Endothelial cell of umbilical vein (primary cell): Measurements from ENCODE around the gene MIA2. TPM values are rescaled to one million over a fixed set of nuclear protein-coding genes. Genes with fewer than 3 reads are reported as not detected.
"Not testable (repeated sequence)": the region's sequence is repeated elsewhere in the genome, so short reads cannot be mapped to it uniquely, and the experiment has no call there.

Source experiments
- BruUV-seq: library from RNA; stranded (reverse); fragments of 400-500 nt; replicated peaks from 2 replicates; lab custom pipeline; 2021; lab: Mats Ljungman, UMichigan
- CTCF ChIA-PET: fragments of 300-600, 350-600 bp; sonication (Branson Sonifier 250); formaldehyde crosslinking; loops from one replicate; lab custom pipeline; 2021; ENCODE audit warnings: antibody characterized with exemption, inconsistent platforms; lab: Charles Lee
- POLR2A ChIA-PET: fragments of 300-600, 350-600 bp; sonication (Branson Sonifier 250); formaldehyde crosslinking; loops from one replicate; lab custom pipeline; 2021; ENCODE audit warnings: antibody characterized with exemption, inconsistent platforms; lab: Charles Lee
- DNase-seq: peaks from one replicate; pipeline ENCODE4 v3.0.0-alpha.2; 2011; ENCODE audit warnings: low read depth, low spot score
- FAIRE-seq: peaks from 2 replicates; lab custom pipeline; 2011; peaks lifted over from hg19 to GRCh38; lab: Jason Lieb, UNC
- H2AFZ ChIP-seq: 2 replicates; pipeline ENCODE4 v1.6.0; 2012; ENCODE audit warnings: low read depth, low read length, control low read depth, inconsistent platforms
- H3K27ac ChIP-seq: 2 replicates; pipeline ENCODE4 v1.5.1; 2011; ENCODE audit warnings: low read depth, mild to moderate bottlenecking, control low read depth, low read length, moderate library complexity; ENCODE audit not compliant: insufficient read depth
- H3K27me3 ChIP-seq, 2 experiments: 2 replicates each; pipeline versions ENCODE4 v1.6.0 to v1.6.1; 2011; ENCODE audit warnings: low read length in 2 of 2, mixed read lengths in 1 of 2; ENCODE audit not compliant: control insufficient read depth in 2 of 2, insufficient read depth in 2 of 2
- H3K36me3 ChIP-seq, 2 experiments: 2 replicates in 1 of 2; 3 replicates in 1 of 2; pipeline ENCODE4 v1.5.1; 2011; ENCODE audit warnings: low read length in 2 of 2, mild to moderate bottlenecking in 1 of 2, moderate library complexity in 1 of 2; ENCODE audit not compliant: control insufficient read depth in 2 of 2, insufficient read depth in 2 of 2; ENCODE audit errors: extremely low read depth in 1 of 2
- H3K4me1 ChIP-seq: 3 replicates; pipeline ENCODE4 v1.5.1; 2011; ENCODE audit warnings: mild to moderate bottlenecking, low read length; ENCODE audit not compliant: control insufficient read depth, insufficient read depth; ENCODE audit errors: extremely low read depth
- H3K4me2 ChIP-seq: 2 replicates; pipeline ENCODE4 v1.6.1; 2011; ENCODE audit warnings: low read length, control low read depth, mixed read lengths; ENCODE audit not compliant: insufficient read depth
- H3K4me3 ChIP-seq, 3 experiments: fragments of 200-600 bp in 1 of 3; sonication (generic), shearing (Covaris generic) in 1 of 3; replicated peaks in 1 of 3; 2 replicates each; pipeline ENCODE4 v1.5.1; 2011 to 2016; ENCODE audit warnings: control low read depth in 3 of 3, low read length in 3 of 3, mild to moderate bottlenecking in 2 of 3, inconsistent platforms in 1 of 3, low read depth in 1 of 3, moderate library complexity in 1 of 3; ENCODE audit not compliant: insufficient read depth in 1 of 3
- H3K79me2 ChIP-seq: 2 replicates; pipeline ENCODE4 v1.6.0; 2012; ENCODE audit warnings: low read length, inconsistent platforms; ENCODE audit not compliant: control insufficient read depth, insufficient read depth
- H3K9ac ChIP-seq: replicated peaks from 2 replicates; pipeline ENCODE3; 2011; ENCODE audit warnings: low read length, control low read depth; ENCODE audit not compliant: insufficient read depth; ENCODE audit errors: extremely low read depth
- H3K9me1 ChIP-seq: replicated peaks from 3 replicates; pipeline ENCODE4 v1.6.0; 2011; ENCODE audit warnings: mild to moderate bottlenecking, low read length; ENCODE audit not compliant: control insufficient read depth, insufficient read depth; ENCODE audit errors: extremely low read depth
- H3K9me3 ChIP-seq: replicated peaks from 2 replicates; pipeline ENCODE4 v1.5.1; 2012; ENCODE audit warnings: low read length, inconsistent platforms; ENCODE audit not compliant: control insufficient read depth, insufficient read depth
- H4K20me1 ChIP-seq: replicated peaks from 2 replicates; pipeline ENCODE3; 2011; ENCODE audit warnings: mild to moderate bottlenecking, low read length; ENCODE audit not compliant: control insufficient read depth, insufficient read depth; ENCODE audit errors: extremely low read depth
- CTCF ChIP-seq, 2 donors: IDR thresholded peaks; 1 replicate in 1 of 2; 2 replicates in 1 of 2; pipeline ENCODE4 v1.5.1; 2011; ENCODE audit warnings: low read length in 2 of 2, mild to moderate bottlenecking in 2 of 2, moderate library complexity in 2 of 2, control low read depth in 1 of 2, inconsistent platforms in 1 of 2, low read depth in 1 of 2; ENCODE audit not compliant: insufficient read depth in 1 of 2; ENCODE audit errors: extremely low read depth in 1 of 2
- EZH2 ChIP-seq: IDR thresholded peaks from 2 replicates; pipeline ENCODE4 v1.6.1; 2012; ENCODE audit warnings: borderline replicate concordance, low read depth, mild to moderate bottlenecking, moderate library complexity, low read length, inconsistent platforms; ENCODE audit not compliant: severe bottlenecking
- FOS ChIP-seq: IDR thresholded peaks from 2 replicates; pipeline ENCODE4 v1.6.1; 2011; ENCODE audit warnings: mild to moderate bottlenecking, low read length, moderate library complexity, borderline replicate concordance; ENCODE audit not compliant: insufficient read depth
- GATA2 ChIP-seq: IDR thresholded peaks from 2 replicates; pipeline ENCODE4 v1.7.0; 2011; ENCODE audit warnings: low read depth, mild to moderate bottlenecking, moderate library complexity, mixed read lengths, low read length; ENCODE audit not compliant: insufficient read length, insufficient read depth
- MYC ChIP-seq: IDR thresholded peaks from one replicate; pipeline ENCODE4 v1.6.1; 2011; ENCODE audit warnings: mild to moderate bottlenecking, low read depth, low read length
- POLR2A ChIP-seq: IDR thresholded peaks from 2 replicates; pipeline ENCODE4 v1.6.1; 2012; ENCODE audit warnings: low read depth, mild to moderate bottlenecking, control low read depth, low read length
- dilution Hi-C: fragments of 300-500 bp; cut with MboI; formaldehyde crosslinking; loops from one replicate; pipeline ENCODE4 v1.15.0; 2019; ENCODE audit warnings: low sequenced_read_pairs; ENCODE audit not compliant: extremely low pct_ligation_motif_present
- intact Hi-C: fragments of 100-400 bp; cut with micrococcal nuclease; formaldehyde crosslinking; loops from one replicate; pipeline ENCODE4 v1.10.0; 2022
- polyA plus RNA-seq, 4 experiments: library from polyadenylated mRNA; depleted of rRNA in 3 of 4; stranded (reverse) in 3 of 4; unstranded in 1 of 4; fragments of >200 nt; gene quantifications; 2 replicates each; pipeline versions ENCODE4 v1.2.1 to v1.2.3, GENCODE V29; 2011 to 2012; ENCODE audit warnings: missing spikeins in 1 of 4
- total RNA-seq: library from RNA; stranded (reverse); gene quantifications from 2 replicates; pipeline ENCODE4 v1.2.3, GENCODE V29; 2021

Gene MIA2
- total and polyA plus RNA-seq, 2 donors (not counting 3 experiments of a cell fraction or from before 2014, with no cell fraction given): 9.4 to 14.9 TPM

GRCh38 chr14:39203659-39204606 is 29.8 kb upstream of the MIA2 start:
- FAIRE-seq (no peak), DNase-seq (no peak)
- H3K4me3 ChIP-seq: no peak overlapping the region
- H3K79me2 ChIP-seq: no peaks in the 10 kb centered on the region
- H3K9ac ChIP-seq: no peak overlapping the region
- no peak overlapping the region for H3K4me2 ChIP-seq
- H2AFZ ChIP-seq: peak overlapping the region; percentile 62
- H3K27ac ChIP-seq: no peak overlapping the region
- dilution Hi-C loops (no loop called here), intact Hi-C loops (no loop called here)
- H4K20me1 ChIP-seq: no peaks in the 10 kb centered on the region
- no peaks in the 10 kb centered on the region for H3K9me3 ChIP-seq
- POLR2A ChIA-PET: no interaction called here
- no peaks in the 10 kb centered on the region for H3K27me3 ChIP-seq
- no peaks in the 10 kb centered on the region for H3K9me1 ChIP-seq
- CTCF ChIA-PET: no interaction called here
- no TSS peak for BruUV-seq
- H3K4me1 ChIP-seq: no peaks in the 10 kb centered on the region
- no peak for TF ChIP-seq GATA2
- TF ChIP-seq CTCF (IDR thresholded peaks at IDR 0.05; ENCODE audit: extremely low read depth in 1 of 2, insufficient read depth in 1 of 2, low read depth in 1 of 2, low read length in 2 of 2): no peak
- TF ChIP-seq EZH2: no peak
- no peak for TF ChIP-seq MYC
- no peak for TF ChIP-seq FOS
- TF ChIP-seq POLR2A: no peak
- no peaks in the 10 kb centered on the region for H3K36me3 ChIP-seq

GRCh38 chr14:39207430-39207829 is 26.3 kb upstream of the MIA2 start:
- FAIRE-seq, H3K27ac ChIP-seq, H2AFZ ChIP-seq, DNase-seq, H3K4me3 ChIP-seq, intact Hi-C loops, H3K9me3 ChIP-seq, H3K9me1 ChIP-seq, BruUV-seq, H3K4me2 ChIP-seq, CTCF ChIA-PET, POLR2A ChIA-PET, H4K20me1 ChIP-seq, H3K79me2 ChIP-seq, H3K9ac ChIP-seq, H3K36me3 ChIP-seq, dilution Hi-C loops, H3K4me1 ChIP-seq, H3K27me3 ChIP-seq: not testable (repeated sequence)
